CD1c-positive myeloid dendritic cell (primary cell): Measurements from ENCODE around the gene FAM98C.
A peak's percentile ranks its signal among the peaks of the same experiment; 100 is the strongest.
"Not testable (repeated sequence)": the region's sequence is repeated elsewhere in the genome, so short reads cannot be mapped to it uniquely, and the experiment has no call there.

Experiments
- DNase-seq: peaks from one replicate; pipeline ENCODE4 v3.0.0-alpha.2; 2016; ENCODE audit errors: extremely low spot score

The FAM98C gene

GRCh38 chr19:38425810-38426466, 23.0 kb downstream of the FAM98C start, which contains the start of gene RASGRP4:
Gene RASGRP4, minus strand, starts transcription at chr19:38426219. Its CDS starts 128 bp downstream, at chr19:38426091.
- peak; percentile 63 for DNase-seq

- DNase-seq: not testable (repeated sequence)
Observed at GRCh38 chr19:38427035-38427677, 24.3 kb downstream of the FAM98C start.

- DNase-seq: no peak
Observed at GRCh38 chr19:38429055-38429810, 26.3 kb downstream of the FAM98C start.

- no peak for DNase-seq
Observed at GRCh38 chr19:38429811-38430156, 26.9 kb downstream of the FAM98C start.

GRCh38 chr19:38430931-38431330, 28.0 kb downstream of the FAM98C start:
- DNase-seq: no peak

- peak; percentile 46 for DNase-seq
Observed at GRCh38 chr19:38433268-38433733, 30.4 kb downstream of the FAM98C start, which contains the start of gene RYR1. Gene RYR1, plus strand, starts transcription at chr19:38433691. Its CDS starts 139 bp downstream, at chr19:38433830.

GRCh38 chr19:38434549-38435051, 31.7 kb downstream of the FAM98C start:
- DNase-seq: no peak

- no peak for DNase-seq
Observed at GRCh38 chr19:38437295-38437694, 34.4 kb downstream of the FAM98C start.

- no peak for DNase-seq
Observed at GRCh38 chr19:38437917-38438316, 35.0 kb downstream of the FAM98C start.

GRCh38 chr19:38440592-38440991, 37.7 kb downstream of the FAM98C start:
- no peak for DNase-seq

- no peak for DNase-seq
Observed at GRCh38 chr19:38441657-38442348, 38.9 kb downstream of the FAM98C start.

- DNase-seq: no peak
Observed at GRCh38 chr19:38442736-38443135, 39.8 kb downstream of the FAM98C start.

GRCh38 chr19:38443458-38443999, 40.6 kb downstream of the FAM98C start:
- no peak for DNase-seq

GRCh38 chr19:38444026-38444425, 41.1 kb downstream of the FAM98C start:
- DNase-seq: no peak

GRCh38 chr19:38445362-38445761, 42.5 kb downstream of the FAM98C start:
- no peak for DNase-seq

- no peak for DNase-seq
Observed at GRCh38 chr19:38448225-38448624, 45.3 kb downstream of the FAM98C start.

GRCh38 chr19:38449518-38449917, 46.6 kb downstream of the FAM98C start:
- no peak for DNase-seq

- DNase-seq: no peak
Observed at GRCh38 chr19:38451036-38451435, 48.1 kb downstream of the FAM98C start.

- no peak for DNase-seq
Observed at GRCh38 chr19:38451629-38452028, 48.7 kb downstream of the FAM98C start.

- peak; percentile 17 for DNase-seq
Observed at GRCh38 chr19:38452430-38453366, 49.8 kb downstream of the FAM98C start.
